Measurements from ENCODE around the gene RNF225. TPM values are rescaled to one million over a fixed set of nuclear protein-coding genes. Genes with fewer than 3 reads are reported as not detected.

RNF225 gene
- total RNA-seq, 1 donor from 2014 or later, result 0.79 TPM

DNA sequence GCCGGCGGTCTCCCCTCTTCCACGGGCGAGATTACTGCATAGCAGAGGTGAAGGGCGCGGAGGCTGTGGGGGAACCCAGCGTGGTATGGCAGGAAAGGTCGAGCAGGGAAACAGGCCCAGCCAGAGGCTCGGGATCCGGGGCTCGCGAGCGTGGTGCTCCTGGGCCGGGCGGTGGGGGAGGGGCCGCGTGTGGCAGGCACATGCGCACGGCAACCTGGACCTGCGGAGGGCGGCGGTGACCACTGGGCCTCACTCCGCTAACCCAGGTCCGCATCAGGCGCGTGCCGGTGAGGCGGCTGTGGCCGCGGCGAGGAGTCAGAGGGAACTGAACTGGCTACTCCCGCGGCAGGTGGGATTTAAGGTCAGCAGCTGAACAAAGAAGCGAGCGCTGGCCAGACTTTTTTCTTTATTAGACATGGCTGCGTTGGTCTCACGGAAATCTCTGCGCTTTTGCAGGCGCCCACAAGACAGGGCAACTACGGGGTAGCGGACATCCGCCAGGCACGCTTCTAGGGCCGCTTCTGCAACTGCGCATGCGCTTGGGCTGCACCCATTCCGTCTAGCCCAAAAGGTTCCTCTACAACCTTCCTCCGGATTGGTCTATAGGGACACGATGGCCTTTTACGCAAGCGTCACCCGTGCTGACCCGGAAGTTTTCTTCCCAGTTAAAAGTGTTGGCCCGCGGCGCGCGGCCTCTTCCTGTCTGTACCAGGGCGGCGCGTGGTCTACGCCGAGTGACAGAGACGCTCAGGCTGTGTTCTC is 8.7 kb upstream of the RNF225 start, which contains the start of gene RPS5:
Gene RPS5 (plus strand): TSS at position 694 of the 762 bp plus-strand sequence. CDS start 869 bp downstream, outside the sequence.
- FAIRE-seq (peak; percentile 89), DNase-seq (ENCODE audit: low read depth) (peak; percentile 97)
- Histone ChIP-seq H3K4me3 (ENCODE audit: low read depth, low read length) (peak within 1 kb of the TSS; percentile 59), H3K27me3 (ENCODE audit: control insufficient read depth, insufficient read depth, low read length) (no peaks in the 10 kb centered on the region), H3K36me3 (ENCODE audit: control insufficient read depth, insufficient read depth, low read length) (peaks cover 12% of the 10 kb centered on the region)
- TF ChIP-seq, protein P1, sequence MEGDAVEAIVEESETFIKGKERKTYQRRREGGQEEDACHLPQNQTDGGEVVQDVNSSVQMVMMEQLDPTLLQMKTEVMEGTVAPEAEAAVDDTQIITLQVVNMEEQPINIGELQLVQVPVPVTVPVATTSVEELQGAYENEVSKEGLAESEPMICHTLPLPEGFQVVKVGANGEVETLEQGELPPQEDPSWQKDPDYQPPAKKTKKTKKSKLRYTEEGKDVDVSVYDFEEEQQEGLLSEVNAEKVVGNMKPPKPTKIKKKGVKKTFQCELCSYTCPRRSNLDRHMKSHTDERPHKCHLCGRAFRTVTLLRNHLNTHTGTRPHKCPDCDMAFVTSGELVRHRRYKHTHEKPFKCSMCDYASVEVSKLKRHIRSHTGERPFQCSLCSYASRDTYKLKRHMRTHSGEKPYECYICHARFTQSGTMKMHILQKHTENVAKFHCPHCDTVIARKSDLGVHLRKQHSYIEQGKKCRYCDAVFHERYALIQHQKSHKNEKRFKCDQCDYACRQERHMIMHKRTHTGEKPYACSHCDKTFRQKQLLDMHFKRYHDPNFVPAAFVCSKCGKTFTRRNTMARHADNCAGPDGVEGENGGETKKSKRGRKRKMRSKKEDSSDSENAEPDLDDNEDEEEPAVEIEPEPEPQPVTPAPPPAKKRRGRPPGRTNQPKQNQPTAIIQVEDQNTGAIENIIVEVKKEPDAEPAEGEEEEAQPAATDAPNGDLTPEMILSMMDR (IDR thresholded peaks at IDR 0.05; ENCODE audit: insufficient read depth, low read length, severe bottlenecking), result no peak

DNA sequence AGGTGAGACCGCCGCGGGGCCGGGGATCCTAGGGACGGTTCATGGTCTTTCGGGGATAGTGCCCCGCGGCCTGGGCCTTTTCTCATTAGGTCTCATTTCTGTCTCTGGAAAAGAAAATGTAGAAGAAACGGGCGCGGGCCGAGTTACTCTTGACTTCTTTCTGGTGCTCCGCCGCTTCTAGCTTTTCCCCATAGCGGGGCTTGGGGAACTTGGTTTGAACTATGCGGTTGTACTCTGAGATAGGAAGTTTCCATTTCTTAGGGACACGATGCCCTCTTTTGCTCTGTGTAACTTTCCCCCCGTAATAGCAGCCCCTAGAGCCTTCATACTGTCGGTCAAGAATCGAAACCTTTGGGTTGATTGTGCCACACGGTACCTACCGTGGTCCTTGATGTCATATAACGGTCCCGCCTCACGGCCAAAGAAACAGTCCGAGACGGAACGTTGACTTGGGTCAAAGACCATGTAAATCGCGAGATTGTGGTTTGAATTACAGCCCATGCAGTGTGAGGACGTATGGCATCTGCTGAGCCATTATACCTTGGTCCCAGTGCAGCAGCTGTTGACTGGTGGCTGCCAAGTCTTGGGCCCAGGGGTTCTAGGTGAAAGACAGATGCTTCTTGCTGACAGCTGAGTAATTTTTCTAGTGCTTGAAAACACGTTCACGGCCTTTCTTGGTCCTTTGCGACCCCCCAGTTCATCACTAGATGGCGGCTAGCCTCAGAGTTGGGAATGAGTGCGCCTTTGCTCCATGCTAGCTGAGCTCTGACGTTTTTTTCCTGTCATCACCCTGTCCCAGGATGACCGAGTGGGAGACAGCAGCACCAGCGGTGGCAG is 7.9 kb upstream of the RNF225 start:
- Histone ChIP-seq H3K27me3 (ENCODE audit: control insufficient read depth, insufficient read depth, low read length) (no peaks in the 10 kb centered on the region), H3K36me3 (ENCODE audit: control insufficient read depth, insufficient read depth, low read length) (peaks cover 14% of the 10 kb centered on the region), H3K4me3 (ENCODE audit: low read depth, low read length) (peak overlapping the region; percentile 59)
- FAIRE-seq, result no peak
- DNase-seq (ENCODE audit: low read depth), result no peak
- TF ChIP-seq, protein P1 (IDR thresholded peaks at IDR 0.05; ENCODE audit: insufficient read depth, low read length, severe bottlenecking), result no peak

DNA sequence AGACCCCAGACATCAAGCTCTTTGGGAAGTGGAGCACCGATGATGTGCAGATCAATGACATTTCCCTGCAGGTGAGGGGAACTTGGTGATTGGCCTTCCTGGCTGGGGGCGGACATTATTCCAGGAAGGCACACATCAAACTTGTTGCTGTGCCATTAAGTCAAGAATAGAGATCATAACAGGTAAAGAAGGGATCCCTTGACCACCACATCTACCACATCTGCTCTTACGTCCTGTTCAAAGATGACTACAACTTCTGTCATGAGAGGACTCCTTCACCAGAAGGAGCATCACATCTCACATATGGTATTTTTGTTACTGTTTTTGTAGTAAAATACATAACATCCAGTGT is 7.3 kb upstream of the RNF225 start:
- Histone ChIP-seq H3K27me3 (ENCODE audit: control insufficient read depth, insufficient read depth, low read length) (no peaks in the 10 kb centered on the region), H3K4me3 (ENCODE audit: low read depth, low read length) (peak overlapping the region; percentile 59), H3K36me3 (ENCODE audit: control insufficient read depth, insufficient read depth, low read length) (peaks cover 19% of the 10 kb centered on the region)
- DNase-seq (ENCODE audit: low read depth) (no peak), FAIRE-seq (no peak)
- TF ChIP-seq, protein P1 (IDR thresholded peaks at IDR 0.05; ENCODE audit: insufficient read depth, low read length, severe bottlenecking), result no peak

DNA sequence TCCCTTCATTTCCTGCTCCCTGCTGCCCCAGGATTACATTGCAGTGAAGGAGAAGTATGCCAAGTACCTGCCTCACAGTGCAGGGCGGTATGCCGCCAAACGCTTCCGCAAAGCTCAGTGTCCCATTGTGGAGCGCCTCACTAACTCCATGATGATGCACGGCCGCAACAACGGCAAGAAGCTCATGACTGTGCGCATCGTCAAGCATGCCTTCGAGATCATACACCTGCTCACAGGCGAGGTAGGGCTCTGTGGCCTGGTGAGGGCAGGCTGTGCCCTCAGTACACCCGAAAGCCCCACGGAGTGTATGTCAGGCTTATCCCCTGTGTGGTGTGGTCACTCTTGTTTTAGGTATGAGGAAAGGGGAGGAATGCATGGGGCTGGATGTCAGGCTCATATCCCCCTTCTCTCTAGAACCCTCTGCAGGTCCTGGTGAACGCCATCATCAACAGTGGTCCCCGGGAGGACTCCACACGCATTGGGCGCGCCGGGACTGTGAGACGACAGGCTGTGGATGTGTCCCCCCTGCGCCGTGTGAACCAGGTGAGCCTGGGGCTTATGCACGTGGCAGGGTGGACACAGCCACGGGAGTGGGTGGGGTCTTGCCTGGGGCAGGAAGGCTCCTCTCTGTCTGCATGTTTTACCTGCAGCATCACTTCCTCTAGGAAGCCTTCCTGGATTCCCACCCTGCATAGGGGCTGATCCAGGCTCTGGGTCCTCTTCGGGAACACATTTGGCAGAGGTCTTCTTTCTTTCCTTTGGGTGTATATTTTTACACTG is 2.3 kb upstream of the RNF225 start:
- no peak for FAIRE-seq
- Histone ChIP-seq H3K27me3 (ENCODE audit: control insufficient read depth, insufficient read depth, low read length) (no peaks in the 10 kb centered on the region), H3K36me3 (ENCODE audit: control insufficient read depth, insufficient read depth, low read length) (peaks cover 20% of the 10 kb centered on the region), H3K4me3 (ENCODE audit: low read depth, low read length) (no peak overlapping the region)
- no peak for DNase-seq (ENCODE audit: low read depth)
- TF ChIP-seq, protein P1 (IDR thresholded peaks at IDR 0.05; ENCODE audit: insufficient read depth, low read length, severe bottlenecking), result no peak

GRCh38 chr19:58393725-58394033 is 1.8 kb upstream of the RNF225 start:
- Histone ChIP-seq H3K36me3 (ENCODE audit: control insufficient read depth, insufficient read depth, low read length) (peaks cover 20% of the 10 kb centered on the region), H3K4me3 (ENCODE audit: low read depth, low read length) (no peak overlapping the region), H3K27me3 (ENCODE audit: control insufficient read depth, insufficient read depth, low read length) (no peaks in the 10 kb centered on the region)
- FAIRE-seq, result no peak
- TF ChIP-seq, protein P1 (IDR thresholded peaks at IDR 0.05; ENCODE audit: insufficient read depth, low read length, severe bottlenecking), result no peak
- no peak for DNase-seq (ENCODE audit: low read depth)
